HG03469 (cell line): ENCODE measurements around the gene SINHCAF.

Source experiments
- ATAC-seq: cut with Tn5 transposase; IDR thresholded peaks from one replicate; pipeline ENCODE4 v1.9.1; 2021; ENCODE audit warnings: mild to moderate bottlenecking, moderate library complexity, moderate number of reproducible peaks; ENCODE audit not compliant: unreplicated experiment

SINHCAF gene

DNA sequence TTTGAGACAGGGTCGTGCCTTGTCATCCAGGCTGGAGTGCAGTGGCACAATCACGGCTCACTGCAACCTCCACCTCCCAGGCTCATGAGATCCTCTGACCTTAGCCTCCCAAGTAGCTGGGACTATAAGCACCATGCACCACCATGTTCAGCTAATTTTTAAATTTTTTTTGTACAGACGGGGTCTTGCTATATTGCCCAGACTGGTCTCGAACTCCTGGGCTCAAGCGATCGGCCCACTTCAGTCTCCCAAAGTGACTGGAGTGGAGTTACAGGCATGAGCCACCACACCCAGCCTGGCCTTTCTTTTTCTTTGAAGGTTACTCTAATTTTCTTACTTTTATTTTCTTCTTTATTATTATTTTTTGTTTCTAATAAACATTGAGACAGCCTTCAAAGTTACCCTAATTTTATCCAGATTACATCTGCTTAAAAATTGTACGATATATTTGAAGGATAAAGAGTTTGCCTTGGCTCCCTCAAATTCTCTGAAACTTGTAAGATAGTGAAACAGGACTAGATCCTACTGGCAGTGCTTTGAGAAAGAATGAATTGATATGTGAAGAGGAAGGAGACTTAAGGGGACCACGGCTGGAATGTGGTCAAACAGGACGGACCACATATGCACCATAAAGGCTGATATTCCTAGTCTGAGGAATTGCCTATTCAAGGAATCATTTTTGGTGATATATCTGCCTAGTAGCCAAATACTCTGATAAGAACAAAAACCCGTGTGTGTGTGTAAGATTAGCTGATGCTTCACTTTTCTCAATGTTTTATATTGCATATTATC is 14.1 kb upstream of the SINHCAF start:
- no peak for ATAC-seq

DNA sequence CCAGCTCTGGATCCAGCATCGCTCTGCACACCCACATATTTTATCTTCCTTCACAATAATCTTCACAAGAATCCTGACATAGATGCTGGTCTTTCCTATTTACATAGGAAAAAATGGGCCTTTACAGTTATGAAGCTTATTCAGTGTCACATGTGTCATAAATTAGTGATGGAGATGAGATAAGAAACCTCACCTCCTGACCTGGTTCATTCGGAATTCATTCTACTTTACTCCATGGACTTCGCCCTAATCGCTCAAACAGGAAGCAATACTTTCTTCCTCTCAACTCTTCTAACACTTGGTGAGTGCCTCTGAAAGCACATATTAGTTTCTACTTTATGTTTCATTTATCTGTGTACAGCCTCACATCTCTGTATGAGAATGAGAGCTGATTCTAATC is 12.0 kb upstream of the SINHCAF start:
- ATAC-seq: no peak

DNA sequence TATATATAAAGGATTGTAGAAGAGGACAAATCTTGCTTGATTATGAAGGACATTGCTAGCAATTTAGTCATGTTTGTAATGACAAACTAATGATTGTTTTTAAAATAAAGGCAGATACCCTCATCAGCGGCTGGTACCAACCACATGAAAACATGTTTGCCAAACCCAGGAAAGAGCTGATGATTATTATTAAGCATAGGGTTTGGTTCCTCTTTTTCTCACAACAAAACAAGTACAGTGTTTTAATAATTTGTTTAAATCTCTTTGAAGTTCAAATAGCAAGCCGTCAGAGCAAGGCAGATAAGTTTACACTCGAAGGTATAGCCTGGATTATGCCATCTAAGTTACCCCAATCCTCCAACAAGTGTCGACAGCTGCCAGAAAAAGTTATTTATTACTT is 5.3 kb upstream of the SINHCAF start:
- ATAC-seq: no peak

DNA sequence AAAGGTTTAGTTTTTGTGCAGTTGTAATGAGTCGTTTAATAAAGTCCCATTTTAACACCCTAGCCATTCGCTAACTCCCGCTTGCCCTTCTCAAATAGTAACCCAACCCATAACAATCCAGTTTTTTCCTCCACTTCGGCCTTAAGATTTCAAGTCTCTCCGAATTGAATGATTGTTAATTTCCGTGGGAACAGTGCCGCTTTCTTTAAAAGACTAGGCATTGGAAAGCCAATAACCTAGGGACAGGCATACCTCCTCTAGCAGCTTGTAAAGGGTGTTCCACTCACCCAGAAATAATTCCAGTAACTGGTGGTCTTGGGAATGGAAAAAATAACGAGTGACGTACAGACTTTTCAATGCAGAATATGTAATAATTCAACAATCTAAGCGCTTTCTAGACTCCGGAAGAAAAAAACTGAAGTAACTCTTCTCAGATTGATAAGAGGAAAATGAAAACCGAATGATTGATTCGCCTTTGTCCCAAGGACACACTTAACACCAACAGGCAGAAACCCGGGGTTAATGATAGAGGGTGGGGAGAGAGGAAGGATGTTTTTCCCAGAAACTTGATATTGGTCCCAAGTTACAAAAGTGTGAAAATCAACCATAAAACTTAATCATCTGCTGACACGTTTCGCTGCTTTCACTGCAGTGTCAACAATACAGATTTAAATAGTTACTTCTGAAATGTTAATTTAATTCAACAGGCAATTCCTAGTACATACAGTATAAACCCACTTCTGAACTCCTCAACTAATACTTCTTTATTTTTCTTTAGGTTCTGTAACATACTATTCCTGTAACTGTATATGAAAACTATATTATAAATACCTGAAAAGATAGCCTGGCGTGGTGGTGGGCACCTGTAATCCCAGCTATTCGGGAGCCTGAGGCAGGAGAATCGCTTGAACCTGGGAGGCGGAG is 1.0 kb upstream of the SINHCAF start:
- no peak for ATAC-seq

DNA sequence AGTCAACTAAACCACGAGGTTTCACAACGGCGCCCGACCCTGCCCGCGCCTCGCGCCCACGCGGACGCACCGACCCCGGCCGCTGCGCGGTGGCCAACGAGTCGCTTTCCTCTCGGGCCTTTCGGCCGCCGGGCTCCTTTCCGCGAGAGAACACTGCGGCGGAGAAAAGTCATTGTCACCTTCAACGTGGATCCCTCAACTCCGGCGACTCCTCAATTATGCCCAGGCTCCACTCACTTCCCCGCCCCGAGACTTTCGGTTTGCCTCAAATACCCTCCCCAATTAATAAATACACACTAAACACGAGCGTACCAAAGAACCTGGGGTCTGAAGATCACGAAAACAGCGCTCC is 450 bp downstream of the SINHCAF start:
- no peak for ATAC-seq

DNA sequence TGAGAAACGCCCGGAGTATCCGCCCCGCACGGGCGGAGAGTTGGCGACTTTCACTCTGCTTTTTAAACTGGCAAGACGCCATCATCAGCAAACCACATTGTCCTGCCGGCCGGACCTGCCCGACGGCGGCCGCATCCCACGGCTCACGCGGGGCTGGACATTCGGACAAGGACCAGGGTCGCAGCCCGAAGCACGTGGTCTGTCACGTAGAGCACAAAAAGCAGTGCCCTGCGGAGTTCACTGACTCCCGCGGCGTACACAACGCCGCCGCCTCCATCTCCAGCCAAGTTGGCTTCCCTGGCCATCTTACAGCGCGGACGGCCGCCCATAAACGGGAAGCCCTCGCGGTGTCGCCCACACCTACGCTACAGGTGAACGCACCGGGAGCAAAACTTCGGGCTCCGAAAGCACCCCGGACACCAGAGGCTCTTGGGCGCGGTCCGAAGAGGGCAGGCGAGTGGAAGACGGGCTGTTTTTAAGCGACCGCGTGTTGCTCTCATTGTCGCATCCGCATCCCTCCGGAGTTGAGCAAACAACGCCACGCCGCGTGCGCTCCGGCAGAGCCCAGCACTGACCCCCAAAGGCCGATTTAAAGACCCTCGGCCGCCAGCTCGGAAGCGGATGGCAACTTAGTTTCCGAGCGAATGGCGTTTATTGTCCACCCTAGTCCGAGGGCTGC is 966 bp downstream of the SINHCAF start:
- no peak for ATAC-seq

DNA sequence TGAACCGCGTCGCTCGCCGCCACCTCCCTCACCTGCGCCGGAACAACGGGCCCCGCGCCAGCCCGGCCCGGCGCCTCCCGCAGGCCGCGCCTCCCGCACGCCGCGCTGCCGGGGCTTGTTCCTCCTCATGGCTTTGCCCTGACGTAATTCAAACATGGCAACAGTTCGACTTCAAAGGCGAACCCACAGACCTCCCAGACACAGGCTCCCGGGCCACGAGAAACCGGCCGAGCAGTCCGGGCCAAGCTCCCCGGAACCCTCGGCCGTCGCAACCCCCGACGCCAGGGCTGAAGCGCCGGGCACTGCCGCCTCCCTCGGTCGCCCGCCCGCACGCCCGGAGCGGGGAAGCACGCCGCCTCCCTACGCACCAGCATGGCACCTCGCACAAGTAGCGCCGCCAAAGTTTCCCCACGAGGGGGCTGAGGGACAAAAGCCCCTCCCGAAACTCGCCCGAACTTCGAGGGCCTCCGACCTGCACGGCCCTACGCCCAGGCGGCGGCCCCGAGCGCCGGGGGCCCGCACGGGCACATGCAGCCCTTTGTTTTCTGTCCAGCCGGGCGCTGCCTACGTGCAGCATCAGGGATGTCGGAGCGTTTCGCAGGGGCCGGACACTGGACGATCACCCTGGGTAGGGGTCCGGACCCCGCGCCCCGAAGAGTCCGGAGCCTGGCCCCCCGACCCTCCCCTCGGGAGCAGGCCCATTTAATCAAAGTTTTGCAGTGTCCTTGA is 1.7 kb downstream of the SINHCAF start:
- no peak for ATAC-seq

DNA sequence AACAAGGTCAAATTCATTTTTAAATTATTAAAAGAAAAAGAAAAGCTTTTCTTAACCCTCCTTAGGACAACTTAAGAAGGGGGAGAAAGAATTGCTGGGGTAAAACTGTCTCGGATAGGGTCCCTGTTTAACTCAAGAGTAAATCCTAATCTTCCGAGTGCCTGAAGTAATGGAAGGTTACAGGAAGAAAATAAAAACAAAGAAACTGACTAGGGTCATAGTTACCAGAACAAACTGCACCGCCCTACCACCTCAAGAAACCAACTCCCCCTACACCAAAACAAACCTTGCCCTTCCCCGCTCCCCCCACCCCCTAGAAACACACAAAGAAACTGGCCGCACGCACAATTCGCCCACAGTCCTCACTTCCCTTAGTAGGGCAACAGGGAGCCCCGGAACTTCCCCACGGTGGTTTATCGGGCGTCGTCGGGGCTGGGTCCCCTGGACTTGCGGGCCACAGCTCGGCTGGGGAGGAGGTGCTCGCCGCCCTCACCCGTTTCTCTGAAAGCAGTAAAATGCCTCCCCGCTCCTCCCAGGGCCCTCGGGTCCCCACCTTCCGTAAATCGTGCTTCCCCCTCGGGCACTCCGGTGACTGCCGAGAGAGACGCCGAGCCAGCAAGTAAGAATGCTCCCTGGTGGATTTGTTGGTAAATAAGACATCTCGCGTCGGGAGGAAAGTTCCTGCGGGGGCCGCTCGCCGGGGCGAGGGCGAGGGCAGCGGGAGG is 2.4 kb downstream of the SINHCAF start:
- no peak for ATAC-seq

DNA sequence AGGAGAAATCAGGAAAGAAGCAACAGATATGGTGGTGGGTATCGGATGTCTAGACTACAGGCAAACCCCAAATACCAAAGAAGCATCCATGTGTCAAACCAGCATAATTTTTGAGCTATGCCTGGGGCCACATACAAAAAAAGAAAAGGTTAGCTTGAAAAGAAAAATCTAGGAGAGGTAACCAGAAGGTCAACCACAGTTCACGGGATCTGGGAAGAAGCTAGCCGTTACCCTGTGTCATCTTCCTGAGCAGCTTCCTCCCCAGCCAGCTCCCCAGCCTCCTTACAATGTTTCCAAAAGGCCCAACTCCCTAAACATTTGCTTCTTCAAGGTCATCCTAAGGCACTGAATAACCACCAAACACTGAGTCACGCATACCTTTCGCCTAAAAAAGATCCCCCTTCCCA is 3.1 kb downstream of the SINHCAF start:
- ATAC-seq: no peak

DNA sequence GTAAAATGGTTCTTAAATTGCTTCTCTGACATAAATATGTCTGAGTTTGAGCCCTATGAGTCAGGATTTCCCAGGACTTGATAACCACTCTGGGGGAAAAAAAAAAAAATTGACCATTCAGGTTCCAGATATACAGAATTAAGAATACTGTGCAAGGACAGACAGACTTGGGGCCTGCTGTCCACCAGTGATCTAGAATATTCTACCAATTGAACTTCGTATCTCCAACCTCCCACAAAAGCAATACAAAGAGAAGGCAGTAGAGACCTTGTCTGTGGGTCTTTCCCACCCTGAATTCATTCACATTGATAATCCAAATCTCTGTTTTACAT is 4.1 kb downstream of the SINHCAF start:
- no peak for ATAC-seq

DNA sequence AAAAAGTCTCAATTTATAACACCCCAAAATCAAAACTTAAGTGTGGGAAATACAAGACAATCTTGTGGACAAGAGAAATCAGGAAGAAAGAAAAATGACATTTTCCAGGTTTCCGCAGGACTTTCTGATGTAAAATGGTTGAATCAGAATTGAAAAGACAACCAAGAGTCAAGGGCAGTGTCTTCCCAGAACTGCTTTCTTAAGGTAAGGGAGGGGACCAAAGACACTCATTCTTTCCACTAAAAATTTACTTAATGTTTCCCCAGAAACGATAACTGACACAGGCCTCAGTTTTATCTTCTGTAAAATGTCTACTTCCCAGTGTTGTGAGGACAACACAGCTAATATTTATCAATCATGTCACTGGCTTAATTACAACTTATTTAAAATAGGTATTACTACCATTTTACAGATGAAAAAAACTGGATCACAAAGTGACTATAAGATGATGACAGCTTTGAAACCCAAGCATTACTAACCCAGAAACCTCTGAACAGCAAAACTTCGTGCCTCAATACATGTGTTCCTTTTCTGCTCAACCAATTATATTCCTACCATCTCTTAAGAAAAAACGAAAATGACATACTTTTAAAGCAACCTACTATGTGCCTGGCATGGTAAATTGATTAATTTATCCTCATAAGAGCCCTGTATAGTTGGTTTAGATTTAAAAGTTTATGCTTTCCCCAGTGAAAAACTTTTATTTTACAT is 4.6 kb downstream of the SINHCAF start:
- no peak for ATAC-seq

DNA sequence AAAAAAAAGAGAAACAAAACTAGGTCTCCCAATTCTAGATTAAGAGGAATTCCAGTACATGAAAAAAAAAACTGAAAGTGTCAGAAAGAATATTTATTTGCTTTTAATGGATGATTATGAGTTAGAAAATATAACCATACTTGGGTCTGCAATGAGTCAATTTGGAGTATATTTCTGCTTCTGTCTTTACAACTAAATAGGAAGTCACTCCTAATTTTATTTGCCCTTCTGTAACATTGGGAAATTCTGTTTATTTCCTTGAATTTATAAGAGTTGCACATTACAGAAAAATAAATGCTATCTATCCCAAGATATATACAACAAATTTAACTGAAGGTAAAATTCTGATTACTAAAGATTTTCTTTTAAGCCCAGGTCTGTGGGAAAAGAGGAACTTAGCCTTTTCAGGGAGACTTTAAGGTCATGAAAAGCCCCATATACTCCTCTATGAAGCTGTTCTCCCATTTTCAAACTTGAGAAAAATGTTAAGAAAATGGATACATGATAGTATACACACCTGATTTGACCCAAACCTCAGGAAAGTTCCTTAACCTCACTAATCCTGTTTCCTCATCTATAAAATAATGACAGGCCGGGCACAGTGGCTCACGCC is 7.2 kb downstream of the SINHCAF start:
- no peak for ATAC-seq

DNA sequence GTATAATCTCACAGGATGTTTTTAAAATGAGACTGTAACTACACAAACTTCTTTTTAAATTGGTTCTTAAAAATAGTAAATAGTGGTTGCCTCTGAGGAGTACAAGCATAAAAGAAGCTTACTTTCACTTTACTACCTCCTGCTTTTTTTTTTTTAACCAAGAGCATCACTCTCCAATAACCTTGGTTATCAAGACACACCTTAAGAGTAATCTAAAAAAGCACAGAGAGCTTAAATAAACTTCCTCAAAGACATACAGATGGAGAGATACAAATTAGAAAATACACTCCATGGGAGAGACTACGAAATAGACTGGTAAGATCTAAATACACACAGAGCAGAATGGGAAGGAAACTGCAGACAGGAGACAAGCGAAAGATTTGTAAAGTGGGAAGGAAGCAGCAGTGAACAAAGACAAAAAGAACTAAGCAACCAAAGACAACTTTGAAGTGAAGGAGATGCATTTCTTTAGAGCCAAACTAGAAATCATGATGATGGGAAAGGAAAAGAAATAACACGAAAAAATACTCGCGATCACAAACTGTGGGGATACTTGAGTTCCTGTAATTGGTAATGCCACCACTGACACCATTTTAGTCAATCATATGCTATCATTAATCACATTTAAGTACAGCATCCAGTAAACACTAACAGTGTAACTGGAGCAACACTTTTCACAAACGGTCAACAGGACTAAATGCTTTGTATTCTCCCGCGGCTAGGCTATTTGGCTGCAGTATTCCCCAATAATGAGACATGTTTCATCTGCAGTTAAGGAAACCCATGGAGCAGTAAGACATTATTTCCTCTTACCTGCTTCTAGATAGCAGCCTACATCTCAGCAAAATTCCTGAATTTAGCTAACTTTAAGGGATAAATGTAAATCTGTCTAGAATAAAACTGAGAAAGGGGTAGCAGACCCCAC is 8.2 kb downstream of the SINHCAF start:
- no peak for ATAC-seq

DNA sequence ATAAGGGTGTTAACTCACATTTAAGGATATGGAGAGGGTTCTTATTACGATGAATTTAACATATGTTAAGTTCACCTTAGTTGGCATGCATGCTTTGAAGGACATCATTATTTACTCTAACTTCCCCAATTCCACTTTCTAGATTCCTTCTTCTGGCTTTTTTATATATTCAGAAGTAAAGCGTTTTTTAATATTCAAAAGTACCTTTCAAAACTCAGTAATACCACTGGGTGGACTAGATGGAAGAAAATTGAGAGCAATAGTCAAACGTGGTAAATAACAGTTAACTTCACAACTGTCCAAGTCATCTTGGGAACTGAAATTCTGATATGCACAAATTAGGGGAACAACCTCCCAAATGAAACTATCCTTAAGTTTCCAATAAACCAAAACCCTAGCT is 9.1 kb downstream of the SINHCAF start:
- ATAC-seq: no peak

DNA sequence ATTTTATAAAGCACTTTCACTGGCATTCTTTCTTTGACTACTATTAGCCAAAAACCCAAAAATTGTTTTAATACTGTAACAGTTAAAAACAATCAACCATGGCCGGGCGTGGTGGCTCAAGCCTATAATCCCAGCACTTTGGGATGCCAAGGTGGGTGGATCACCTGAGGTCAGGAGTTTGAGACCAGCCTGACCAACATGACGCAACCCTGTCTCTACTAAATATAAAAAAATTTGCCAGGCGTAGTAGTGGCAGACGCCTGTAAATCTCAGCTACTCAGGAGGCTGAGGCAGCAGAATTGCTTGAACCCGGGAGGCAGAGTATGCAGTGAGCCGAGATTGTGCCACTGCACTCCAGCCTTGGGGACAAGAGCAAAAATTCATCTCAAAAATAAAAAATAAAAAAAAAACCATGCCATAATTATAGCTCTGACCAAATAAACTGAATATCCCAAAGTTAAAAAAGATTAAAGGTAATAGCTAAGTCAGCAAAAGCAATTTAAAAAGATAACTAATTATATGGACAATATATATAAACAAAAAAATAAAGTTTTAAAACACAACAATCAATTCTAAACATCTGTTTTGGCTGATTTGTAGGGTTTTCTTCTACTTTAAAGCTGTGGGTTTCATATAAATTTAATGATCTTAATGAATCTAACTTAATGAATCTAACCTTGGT is 10.0 kb downstream of the SINHCAF start:
- no peak for ATAC-seq

DNA sequence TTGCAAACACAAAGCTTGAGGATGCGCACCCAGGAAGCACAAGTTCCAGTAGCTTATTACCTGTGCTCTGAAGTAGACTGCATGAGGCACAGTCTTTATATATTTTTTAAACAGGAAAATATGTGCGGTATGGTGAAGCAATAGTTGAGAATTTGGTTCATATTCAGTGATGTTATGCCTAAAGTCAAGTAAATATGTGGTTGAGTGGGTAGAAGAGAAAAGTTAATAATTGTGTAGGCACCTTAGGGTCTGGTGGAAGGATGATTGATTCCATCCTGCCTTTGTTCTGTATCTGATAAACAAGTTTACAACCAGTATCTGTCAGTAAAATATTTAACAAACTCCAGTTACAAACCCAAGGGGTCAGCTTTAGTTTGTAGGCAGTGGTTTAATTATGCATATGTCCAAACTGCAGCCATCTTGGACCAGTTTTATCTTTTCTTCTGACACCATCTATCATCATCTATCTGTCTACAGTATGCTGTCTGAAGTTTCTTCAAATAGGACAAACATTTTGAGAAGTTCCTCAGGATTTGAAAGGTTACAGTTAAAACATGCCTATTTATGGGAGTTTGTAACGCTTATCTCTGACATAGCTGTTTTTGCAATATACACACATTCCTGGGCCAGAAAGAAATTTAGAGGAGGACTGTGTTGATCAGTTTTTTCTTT is 10.8 kb downstream of the SINHCAF start:
- no peak for ATAC-seq

DNA sequence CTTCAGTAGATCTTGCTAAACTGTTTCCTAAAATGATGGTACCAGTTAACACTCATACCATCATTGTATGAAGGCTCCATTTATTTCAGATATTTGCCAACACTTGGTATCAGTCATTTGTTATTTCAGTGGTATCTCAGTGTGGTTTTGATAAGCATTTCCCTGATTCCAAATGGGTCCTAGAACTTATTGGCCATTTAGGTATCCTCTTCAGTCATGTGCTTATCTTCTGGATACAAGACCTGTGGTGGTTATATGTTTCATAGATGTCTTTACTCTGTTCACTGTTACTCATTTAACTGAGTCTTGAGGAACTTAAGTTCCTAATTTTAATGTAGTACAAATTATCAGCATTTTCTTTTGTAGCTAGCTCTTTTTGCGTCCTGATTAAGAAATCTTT is 13.5 kb downstream of the SINHCAF start:
- ATAC-seq: no peak
